ENCODE data around the gene GAP43.

Gene GAP43

DNA sequence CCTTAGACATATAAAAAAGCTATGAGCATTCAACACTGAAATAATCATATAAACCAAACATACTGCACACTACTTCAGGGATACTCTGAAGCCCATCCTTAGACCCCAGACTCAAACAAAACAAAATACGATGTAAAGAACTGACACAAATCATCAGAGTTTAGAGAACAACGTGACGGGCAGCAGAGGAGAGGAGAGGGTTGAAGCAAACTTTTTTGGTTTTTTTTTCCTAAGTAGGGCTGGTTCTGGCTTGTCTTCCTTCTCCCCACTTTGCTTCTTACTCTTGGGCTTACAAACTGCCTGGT lies 34.7 kb downstream of the GAP43 start:
- H3K4me3 ChIP-seq (ENCODE audit: low read length in 2 of 2) = peak overlapping the region; percentile 52 to 75
- peak overlapping the region; percentile 91 for H3K18ac ChIP-seq (ENCODE audit: low read length)
- peak overlapping the region; percentile 98 for H3K27ac ChIP-seq (replicated peaks; ENCODE audit: low read length)
- no peaks in the 10 kb centered on the region for H3K9me3 ChIP-seq (replicated peaks in 1 of 2; ENCODE audit: control insufficient read depth in 2 of 2, insufficient read depth in 1 of 2, low read depth in 1 of 2, low read length in 2 of 2)
- no peak overlapping the region for H4K8ac ChIP-seq (ENCODE audit: low read depth, low read length)
- H3K36me3 ChIP-seq (replicated peaks in 1 of 2; ENCODE audit: control insufficient read depth in 2 of 2, insufficient read depth in 2 of 2, low read length in 2 of 2) = no peaks in the 10 kb centered on the region
- H3K79me1 ChIP-seq (ENCODE audit: low read depth, low read length) = no peaks in the 10 kb centered on the region
- DNase-seq (ENCODE audit: low spot score) = no peak
- H2BK12ac ChIP-seq (ENCODE audit: low read length) = no peak overlapping the region
- no peak overlapping the region for H2AK5ac ChIP-seq (ENCODE audit: low read depth, low read length)
- H3K27me3 ChIP-seq (ENCODE audit: control insufficient read depth in 3 of 3, insufficient read depth in 3 of 3, low read depth in 1 of 3, low read length in 3 of 3) = no peaks in the 10 kb centered on the region
- H3K23ac ChIP-seq (ENCODE audit: low read depth, low read length, poor library complexity) = no peak overlapping the region
- H4K91ac ChIP-seq (ENCODE audit: low read depth, low read length, poor library complexity) = no peak overlapping the region
- no peak overlapping the region for H3K4ac ChIP-seq (ENCODE audit: low read length)
- H2BK120ac ChIP-seq (ENCODE audit: low read depth, low read length) = no peak overlapping the region
- peak overlapping the region; percentile 92 for H2AFZ ChIP-seq (ENCODE audit: low read length)
- no peak overlapping the region for H2BK5ac ChIP-seq (ENCODE audit: low read length)
- H3K4me2 ChIP-seq (ENCODE audit: insufficient read depth, low read length, poor library complexity, severe bottlenecking) = peak overlapping the region; percentile 89
- peak overlapping the region; percentile 66 for H3K9ac ChIP-seq (ENCODE audit: low read depth, low read length, poor library complexity)
- H3K14ac ChIP-seq (ENCODE audit: low read length) = no peak overlapping the region
- no peak overlapping the region for H2BK15ac ChIP-seq (ENCODE audit: low read length)
- peaks cover 15 to 25% of the 10 kb centered on the region in 2 donors for H3K4me1 ChIP-seq (ENCODE audit: control insufficient read depth in 2 of 2, insufficient read depth in 1 of 2, low read depth in 1 of 2, low read length in 2 of 2)
- no CpG with 5 or more reads among the region's 3 CpGs for WGBS, 2 donors (ENCODE audit: extremely low coverage in 2 of 2, insufficient read length in 2 of 2, insufficient replicate concordance in 1 of 2)

DNA sequence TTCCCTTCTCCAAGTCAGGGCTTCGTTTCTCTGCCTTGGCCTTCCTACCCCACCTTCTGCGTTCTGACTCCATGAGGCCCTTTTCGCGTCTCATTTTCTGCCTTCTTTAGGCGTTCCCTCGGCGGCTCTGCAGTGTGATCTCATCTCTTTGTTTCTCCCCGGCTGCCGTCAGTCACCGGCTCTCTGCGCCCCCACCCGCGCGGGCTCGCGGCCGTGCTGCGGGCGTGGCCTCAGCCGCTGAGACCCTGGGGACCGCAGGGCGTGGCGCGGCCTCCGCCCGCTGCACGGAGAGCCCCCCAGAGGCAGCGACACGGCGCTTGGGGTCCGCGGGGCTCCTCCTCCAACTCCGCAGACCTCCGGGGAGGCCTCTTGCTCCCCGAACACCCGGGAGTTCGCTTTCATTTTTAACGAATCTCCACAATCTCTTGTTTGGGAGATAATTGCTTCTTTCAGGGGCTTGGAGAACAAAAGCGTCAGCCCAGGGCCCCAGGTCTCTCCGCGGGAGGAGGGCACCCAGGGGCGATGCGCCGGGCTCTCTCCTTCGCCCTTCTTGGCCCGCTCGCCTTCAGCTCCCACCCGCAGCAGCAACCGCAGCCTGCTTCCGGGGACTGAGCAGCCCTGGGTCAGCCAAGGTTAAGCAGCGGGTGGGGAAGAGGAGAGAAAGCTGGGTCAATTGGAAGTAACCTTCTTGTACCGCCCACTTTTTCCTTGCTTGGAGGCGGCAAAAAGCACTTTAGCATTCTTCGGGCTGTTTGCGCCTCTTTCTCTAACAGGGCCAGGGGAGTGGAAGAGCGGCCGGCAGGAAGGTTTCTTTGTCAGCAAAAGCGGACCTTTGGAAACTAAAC lies 35.2 kb downstream of the GAP43 start:
- peaks cover 15 to 30% of the 10 kb centered on the region in 2 donors for H3K4me1 ChIP-seq (ENCODE audit: control insufficient read depth in 2 of 2, insufficient read depth in 1 of 2, low read depth in 1 of 2, low read length in 2 of 2)
- peak overlapping the region; percentile 66 for H3K9ac ChIP-seq (ENCODE audit: low read depth, low read length, poor library complexity)
- H3K27ac ChIP-seq (replicated peaks; ENCODE audit: low read length) = peak overlapping the region; percentile 98
- no peak overlapping the region for H2BK15ac ChIP-seq (ENCODE audit: low read length)
- no CpG with 5 or more reads among the region's 58 CpGs for WGBS, 2 donors (ENCODE audit: extremely low coverage in 2 of 2, insufficient read length in 2 of 2, insufficient replicate concordance in 1 of 2)
- peak overlapping the region; percentile 89 for H3K4me2 ChIP-seq (ENCODE audit: insufficient read depth, low read length, poor library complexity, severe bottlenecking)
- no peak overlapping the region for H2AK5ac ChIP-seq (ENCODE audit: low read depth, low read length)
- H3K4ac ChIP-seq (ENCODE audit: low read length) = no peak overlapping the region
- peak overlapping the region; percentile 91 for H3K18ac ChIP-seq (ENCODE audit: low read length)
- H3K4me3 ChIP-seq (ENCODE audit: low read length in 2 of 2) = peak overlapping the region; percentile 52 to 75
- no peak overlapping the region for H3K14ac ChIP-seq (ENCODE audit: low read length)
- no peak overlapping the region for H2BK120ac ChIP-seq (ENCODE audit: low read depth, low read length)
- no peaks in the 10 kb centered on the region for H3K9me3 ChIP-seq (replicated peaks in 1 of 2; ENCODE audit: control insufficient read depth in 2 of 2, insufficient read depth in 1 of 2, low read depth in 1 of 2, low read length in 2 of 2)
- no peaks in the 10 kb centered on the region for H3K27me3 ChIP-seq (ENCODE audit: control insufficient read depth in 3 of 3, insufficient read depth in 3 of 3, low read depth in 1 of 3, low read length in 3 of 3)
- H2AFZ ChIP-seq (ENCODE audit: low read length) = peak overlapping the region; percentile 92
- H3K36me3 ChIP-seq (replicated peaks in 1 of 2; ENCODE audit: control insufficient read depth in 2 of 2, insufficient read depth in 2 of 2, low read length in 2 of 2) = no peaks in the 10 kb centered on the region
- no peaks in the 10 kb centered on the region for H3K79me1 ChIP-seq (ENCODE audit: low read depth, low read length)
- peak; percentile 83 for DNase-seq (ENCODE audit: low spot score)
- no peak overlapping the region for H4K91ac ChIP-seq (ENCODE audit: low read depth, low read length, poor library complexity)
- H2BK5ac ChIP-seq (ENCODE audit: low read length) = peak overlapping the region; percentile 44
- no peak overlapping the region for H4K8ac ChIP-seq (ENCODE audit: low read depth, low read length)
- no peak overlapping the region for H2BK12ac ChIP-seq (ENCODE audit: low read length)
- H3K23ac ChIP-seq (ENCODE audit: low read depth, low read length, poor library complexity) = no peak overlapping the region

DNA sequence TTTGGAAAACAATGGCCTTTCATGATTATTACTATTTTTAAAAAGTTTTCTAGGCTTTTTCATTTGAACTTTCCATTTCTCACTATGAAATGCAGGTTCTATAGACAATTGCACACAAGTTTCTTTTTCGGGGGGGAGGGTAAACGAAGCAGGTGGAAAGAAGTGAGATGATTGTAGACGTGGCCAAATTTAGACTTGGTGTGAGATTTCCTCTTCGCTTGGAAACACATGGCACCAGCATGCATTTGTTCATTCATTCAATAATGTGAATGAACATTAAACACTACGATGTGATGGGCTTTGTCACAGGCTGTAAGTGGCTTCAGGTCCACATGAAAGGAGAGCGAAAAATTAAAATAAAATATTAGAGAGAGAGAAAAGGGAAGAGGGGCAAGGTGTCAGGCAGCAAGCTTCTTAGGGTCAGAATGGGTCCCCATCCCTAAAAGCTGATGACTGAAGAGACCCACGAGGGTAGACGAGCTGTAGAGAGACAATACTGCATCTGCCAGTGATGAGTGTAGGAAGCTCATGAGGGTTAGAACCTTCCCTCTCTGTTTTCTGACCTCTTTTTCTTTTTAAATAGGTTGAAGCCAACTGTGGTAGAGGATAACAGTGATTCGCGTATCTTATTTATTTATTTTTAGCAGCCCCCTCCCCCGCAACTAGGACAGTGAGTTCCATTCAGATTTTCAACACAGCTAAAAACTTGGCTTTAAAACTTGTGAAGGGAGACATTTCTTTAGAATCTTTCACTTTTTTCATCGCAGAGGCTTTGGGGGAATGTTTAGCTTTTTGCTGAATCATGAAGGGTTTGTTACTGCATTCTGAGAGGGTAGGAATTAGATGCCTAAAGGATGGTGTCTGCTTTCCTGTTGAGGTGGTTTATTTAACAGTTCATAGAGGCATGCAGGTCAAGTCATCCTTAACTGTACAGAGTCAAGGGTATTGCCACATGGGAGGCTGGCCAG lies 36.2 kb downstream of the GAP43 start:
- H3K27me3 ChIP-seq (ENCODE audit: control insufficient read depth in 3 of 3, insufficient read depth in 3 of 3, low read depth in 1 of 3, low read length in 3 of 3) = no peaks in the 10 kb centered on the region
- no peaks in the 10 kb centered on the region for H3K9me3 ChIP-seq (replicated peaks in 1 of 2; ENCODE audit: control insufficient read depth in 2 of 2, insufficient read depth in 1 of 2, low read depth in 1 of 2, low read length in 2 of 2)
- no peak overlapping the region for H3K14ac ChIP-seq (ENCODE audit: low read length)
- no peak overlapping the region for H2AK5ac ChIP-seq (ENCODE audit: low read depth, low read length)
- no peak overlapping the region for H2BK15ac ChIP-seq (ENCODE audit: low read length)
- H3K27ac ChIP-seq (replicated peaks; ENCODE audit: low read length) = peak overlapping the region; percentile 98
- no peak overlapping the region for H4K8ac ChIP-seq (ENCODE audit: low read depth, low read length)
- H3K9ac ChIP-seq (ENCODE audit: low read depth, low read length, poor library complexity) = no peak overlapping the region
- H3K79me1 ChIP-seq (ENCODE audit: low read depth, low read length) = no peaks in the 10 kb centered on the region
- DNase-seq (ENCODE audit: low spot score) = no peak
- H3K4me3 ChIP-seq (ENCODE audit: low read length in 2 of 2) = peak overlapping the region in 1 of 2 donors; percentile 52
- H2AFZ ChIP-seq (ENCODE audit: low read length) = peak overlapping the region; percentile 92
- no peak overlapping the region for H2BK120ac ChIP-seq (ENCODE audit: low read depth, low read length)
- H3K23ac ChIP-seq (ENCODE audit: low read depth, low read length, poor library complexity) = no peak overlapping the region
- no peak overlapping the region for H2BK5ac ChIP-seq (ENCODE audit: low read length)
- H3K36me3 ChIP-seq (replicated peaks in 1 of 2; ENCODE audit: control insufficient read depth in 2 of 2, insufficient read depth in 2 of 2, low read length in 2 of 2) = no peaks in the 10 kb centered on the region
- no CpG with 5 or more reads among the region's 12 CpGs for WGBS, 2 donors (ENCODE audit: extremely low coverage in 2 of 2, insufficient read length in 2 of 2, insufficient replicate concordance in 1 of 2)
- H3K18ac ChIP-seq (ENCODE audit: low read length) = no peak overlapping the region
- H4K91ac ChIP-seq (ENCODE audit: low read depth, low read length, poor library complexity) = no peak overlapping the region
- no peak overlapping the region for H2BK12ac ChIP-seq (ENCODE audit: low read length)
- H3K4me1 ChIP-seq (ENCODE audit: control insufficient read depth in 2 of 2, insufficient read depth in 1 of 2, low read depth in 1 of 2, low read length in 2 of 2) = peaks cover 15 to 33% of the 10 kb centered on the region in 2 donors
- no peak overlapping the region for H3K4ac ChIP-seq (ENCODE audit: low read length)
- peak overlapping the region; percentile 89 for H3K4me2 ChIP-seq (ENCODE audit: insufficient read depth, low read length, poor library complexity, severe bottlenecking)

Measured in neuronal stem cell (in vitro differentiated cells).